Hematopoietic multipotent progenitor cell treated with erythropoietin and hydrocortisone succinate and interleukin-3 and kit ligand, for 8 days (in vitro differentiated cells): ENCODE measurements around the gene FAM153A.
A peak's percentile ranks its signal among the peaks of the same experiment; 100 is the strongest.
"Not testable (repeated sequence)": the region's sequence is repeated elsewhere in the genome, so short reads cannot be mapped to it uniquely, and the experiment has no call there.

Source experiments
- DNase-seq: peaks from one replicate; pipeline ENCODE4 v3.0.0-alpha.2; 2015

Gene FAM153A

DNA sequence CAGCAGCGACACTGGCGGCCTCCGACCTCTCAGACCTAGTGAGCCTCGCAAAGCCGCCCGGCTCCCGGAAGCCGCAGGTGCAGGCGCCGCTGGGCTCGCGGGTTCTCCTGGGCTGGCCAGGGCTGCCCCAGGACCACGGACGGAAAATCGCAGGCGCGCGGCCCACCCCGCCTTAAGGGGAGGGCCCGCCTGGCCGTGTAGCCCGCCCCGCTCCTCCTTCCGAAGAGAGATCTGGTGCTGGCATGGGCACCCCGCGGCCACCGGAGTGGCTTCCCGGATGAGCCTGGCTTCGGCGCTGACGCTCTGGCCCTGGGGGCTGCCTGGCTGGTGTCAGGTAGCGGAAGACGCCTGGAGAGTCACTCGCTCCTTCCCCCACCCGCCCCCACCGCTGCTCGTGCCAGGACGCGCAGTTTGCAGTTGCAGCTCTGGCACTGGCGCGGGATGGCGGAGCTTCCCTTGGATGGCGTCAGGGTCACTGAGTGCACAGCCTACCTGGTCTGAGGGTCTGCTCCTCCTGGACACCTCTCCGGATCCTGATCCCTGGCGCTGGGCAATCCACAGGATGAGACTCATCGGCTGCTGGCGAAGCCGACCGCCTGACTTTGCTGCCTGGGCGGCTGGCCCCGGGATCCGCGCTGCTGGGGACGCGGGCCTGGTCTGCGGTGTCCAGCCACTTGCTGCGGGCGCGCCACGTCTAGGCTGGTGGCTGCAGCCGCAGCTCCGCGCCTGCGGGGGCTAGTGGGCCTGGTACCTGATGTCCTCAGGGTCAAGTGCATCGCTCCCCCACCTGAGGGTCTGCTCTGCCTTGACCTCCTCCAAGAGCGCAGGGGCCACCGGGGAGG, at the start of gene FAM153A:
Gene FAM153A (minus strand): TSS at position 108 of the 842 bp plus-strand sequence.
- not testable (repeated sequence) for DNase-seq

DNA sequence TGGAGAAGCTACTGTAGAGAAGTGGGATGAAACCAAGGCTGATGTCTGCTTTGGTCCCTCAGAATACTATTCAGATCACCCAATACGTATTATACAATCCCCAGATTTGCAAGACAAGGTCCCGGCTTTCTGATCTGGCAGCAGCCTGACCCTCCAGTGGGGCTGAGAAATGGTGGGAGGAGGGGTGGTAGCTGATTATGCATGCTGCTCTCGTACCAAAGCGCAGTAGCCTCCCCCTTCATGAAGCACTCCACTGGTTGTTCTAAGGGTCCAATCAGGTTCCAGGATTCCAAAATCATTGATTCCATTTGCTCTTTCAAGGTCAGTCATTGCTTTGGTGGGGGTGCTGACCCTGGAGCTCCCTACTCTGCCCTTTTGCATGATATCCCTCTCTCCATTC, 49.6 kb upstream of the FAM153A start:
- not testable (repeated sequence) for DNase-seq

DNA sequence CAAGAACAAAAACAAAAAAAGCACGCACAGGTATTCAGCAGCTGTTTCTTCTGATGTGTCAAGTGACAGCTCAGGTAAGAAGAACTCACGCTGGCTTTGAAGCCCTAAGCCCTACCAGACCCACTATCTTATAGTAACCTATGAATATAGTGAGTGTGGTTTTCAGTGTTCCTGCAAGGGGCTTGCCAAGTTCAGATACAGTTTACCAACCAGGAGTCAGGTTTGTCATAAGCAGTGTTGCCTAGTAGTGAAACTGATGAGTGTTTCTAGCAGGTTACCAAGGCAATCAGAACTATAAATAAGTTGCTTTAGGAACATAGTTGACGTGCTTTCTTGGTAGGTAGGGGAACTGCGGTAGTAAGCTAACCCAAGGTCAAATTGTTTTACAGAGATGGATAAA, 43.4 kb upstream of the FAM153A start:
- not testable (repeated sequence) for DNase-seq

DNA sequence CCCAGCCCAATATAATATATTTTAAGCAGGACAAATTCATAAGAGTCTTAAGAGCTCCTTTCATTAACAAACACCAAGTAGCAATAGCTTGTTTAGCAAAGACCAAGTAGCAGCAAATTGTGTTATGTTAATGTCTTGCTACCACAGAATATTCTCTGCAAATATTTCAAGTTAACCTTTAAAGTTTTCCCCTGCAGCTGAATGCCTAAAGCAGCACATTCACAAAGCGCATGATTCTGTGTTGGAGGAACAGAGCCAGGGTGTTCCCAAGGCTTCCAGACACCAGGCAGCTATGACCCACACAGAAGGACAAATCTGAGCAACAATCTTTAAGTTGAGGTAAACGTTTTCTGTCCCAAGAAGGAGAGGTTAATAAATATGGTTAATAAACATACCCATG, 42.1 kb upstream of the FAM153A start:
- DNase-seq = not testable (repeated sequence)

DNA sequence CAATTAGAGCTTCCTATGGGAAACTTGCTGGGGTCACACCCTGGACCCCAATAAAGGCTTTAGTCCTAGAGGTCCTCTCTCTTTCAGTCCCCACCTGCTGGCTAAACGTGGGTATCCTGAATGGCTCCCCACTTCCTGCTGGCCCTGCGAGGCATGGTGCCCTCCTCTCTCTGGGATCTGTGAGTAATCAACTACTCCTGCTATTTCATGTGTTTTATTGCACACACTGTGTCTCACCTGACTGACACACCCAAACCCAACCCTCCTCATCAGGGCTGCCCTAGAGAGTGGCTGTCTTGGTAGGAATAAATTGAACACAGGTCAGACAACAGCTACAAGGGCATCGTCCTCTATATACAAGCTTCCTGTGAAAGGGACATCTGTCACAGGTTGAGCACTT, 39.8 kb upstream of the FAM153A start:
- not testable (repeated sequence) for DNase-seq

DNA sequence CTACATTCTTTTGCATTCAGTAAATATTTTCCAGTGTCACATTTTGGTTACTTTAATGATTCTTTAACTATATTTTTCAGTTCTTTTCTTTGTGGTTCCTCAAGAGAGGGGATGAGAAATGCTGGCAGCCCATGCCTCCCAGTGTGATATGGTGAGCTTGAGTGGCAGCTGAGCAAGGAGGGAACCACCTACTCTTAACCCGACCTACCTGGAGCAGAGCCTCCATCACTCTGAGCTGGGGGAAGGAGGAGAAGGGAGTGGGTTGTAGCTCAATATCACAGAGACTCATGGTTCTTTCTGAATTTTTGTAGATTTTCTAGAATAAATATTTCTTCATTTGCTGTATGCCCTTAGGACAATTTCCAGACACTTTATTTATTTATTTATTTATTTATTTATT, 37.0 kb upstream of the FAM153A start:
- not testable (repeated sequence) for DNase-seq

DNA sequence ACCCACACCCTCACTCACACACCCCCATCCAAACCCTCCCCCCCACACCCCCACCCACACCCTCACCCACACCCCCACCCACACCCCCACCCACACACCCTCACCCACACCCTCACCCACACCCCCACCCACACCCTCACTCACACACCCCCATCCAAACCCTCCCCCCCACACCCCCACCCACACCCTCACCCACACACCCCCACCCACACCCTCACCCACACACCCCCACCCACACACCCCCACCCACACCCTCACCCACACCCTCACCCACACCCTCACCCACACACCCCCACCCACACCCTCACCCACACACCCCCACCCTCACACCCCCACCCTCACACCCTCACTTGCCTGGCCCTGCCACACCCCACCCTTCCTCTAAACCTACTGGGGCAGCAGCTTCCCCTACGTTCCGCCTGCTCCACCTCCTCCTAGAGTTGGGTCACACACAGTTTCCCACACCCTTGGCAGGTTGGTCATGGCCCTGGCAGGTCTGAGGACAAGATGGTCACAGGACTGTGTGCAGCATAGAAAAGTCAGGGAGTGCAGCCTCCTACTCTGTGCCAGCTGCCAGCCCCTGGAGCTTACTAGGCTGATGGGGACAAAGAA, 30.2 kb upstream of the FAM153A start:
- DNase-seq = not testable (repeated sequence)

DNA sequence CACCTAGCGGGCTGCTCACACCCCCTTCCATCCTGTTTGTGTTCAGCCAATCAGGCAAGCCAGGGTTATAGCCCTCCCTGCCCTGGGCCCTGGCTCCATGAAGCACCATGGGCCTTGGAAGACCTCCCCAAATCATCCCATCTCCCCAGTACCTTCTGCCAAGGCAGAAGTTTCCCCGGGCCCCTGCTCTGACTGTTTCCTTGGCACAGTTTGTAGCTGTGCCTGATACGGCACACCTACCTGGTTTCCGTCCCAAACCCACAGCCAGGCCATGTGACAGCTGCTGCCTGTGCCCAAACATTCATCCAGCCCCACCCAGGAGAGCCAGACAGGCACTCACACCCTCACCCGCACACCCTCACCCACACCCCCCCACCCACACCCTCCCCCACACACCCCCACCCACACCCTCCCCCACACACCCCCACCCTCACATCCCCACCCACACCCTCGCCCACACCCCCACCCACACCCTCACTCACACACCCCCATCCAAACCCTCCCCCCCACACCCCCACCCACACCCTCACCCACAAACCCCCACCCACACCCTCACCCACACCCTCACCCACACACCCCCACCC, 29.6 kb upstream of the FAM153A start:
- not testable (repeated sequence) for DNase-seq

DNA sequence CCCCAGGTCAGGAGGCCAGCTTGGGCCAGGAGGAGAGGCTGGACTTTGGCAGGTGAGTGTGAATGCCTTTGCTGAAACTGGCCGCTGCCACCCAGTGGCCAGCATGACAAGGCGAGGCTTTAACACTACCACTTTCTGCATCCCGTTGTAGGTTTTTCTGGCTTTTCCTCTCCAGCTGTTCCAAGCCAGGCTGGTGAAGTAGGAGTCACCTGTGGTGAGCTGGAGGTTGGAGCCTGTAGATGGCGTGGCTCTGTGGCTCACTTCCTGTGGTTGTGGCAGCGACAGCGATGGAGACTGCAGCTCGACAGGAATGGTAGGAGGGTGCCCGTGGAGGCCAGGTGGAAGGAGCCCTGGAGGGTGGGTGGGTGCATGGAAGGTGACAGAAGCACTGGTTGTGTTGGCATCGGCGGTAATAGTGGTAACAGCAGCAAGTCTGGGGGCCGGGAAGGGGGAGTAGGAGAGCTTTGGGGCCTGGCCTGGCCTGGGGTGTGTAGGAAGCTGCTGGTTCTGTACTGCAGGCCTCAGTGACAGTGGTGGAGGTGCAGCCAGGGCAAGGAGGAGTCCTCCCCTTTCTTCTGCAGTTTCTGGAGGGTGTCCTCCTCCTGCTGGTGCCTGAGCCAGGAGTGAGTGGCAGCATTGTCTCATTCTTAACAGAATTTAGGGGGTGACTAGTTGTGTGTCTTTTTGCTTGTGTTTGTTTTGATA, 26.7 kb upstream of the FAM153A start:
- not testable (repeated sequence) for DNase-seq

DNA sequence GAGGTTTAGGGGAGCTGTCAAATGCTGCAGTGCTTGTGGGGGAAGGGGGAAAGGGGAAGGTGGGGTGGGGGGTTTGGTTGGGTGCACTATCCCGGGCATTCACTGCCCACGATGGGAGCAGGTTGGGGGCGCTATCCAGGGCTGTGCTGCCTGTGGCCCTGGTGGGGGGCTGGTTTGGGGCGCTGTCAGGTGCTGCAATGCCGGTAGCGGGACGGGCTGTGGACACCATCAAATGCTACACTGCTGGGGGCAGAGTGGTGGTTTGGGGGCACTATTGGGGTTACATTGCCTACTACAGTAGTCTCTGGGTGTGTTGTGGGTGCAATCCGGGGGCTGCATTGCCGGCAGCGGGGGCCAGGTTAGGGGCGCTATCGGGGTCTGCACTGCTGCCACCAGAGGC, 25.7 kb upstream of the FAM153A start:
- DNase-seq = not testable (repeated sequence)

DNA sequence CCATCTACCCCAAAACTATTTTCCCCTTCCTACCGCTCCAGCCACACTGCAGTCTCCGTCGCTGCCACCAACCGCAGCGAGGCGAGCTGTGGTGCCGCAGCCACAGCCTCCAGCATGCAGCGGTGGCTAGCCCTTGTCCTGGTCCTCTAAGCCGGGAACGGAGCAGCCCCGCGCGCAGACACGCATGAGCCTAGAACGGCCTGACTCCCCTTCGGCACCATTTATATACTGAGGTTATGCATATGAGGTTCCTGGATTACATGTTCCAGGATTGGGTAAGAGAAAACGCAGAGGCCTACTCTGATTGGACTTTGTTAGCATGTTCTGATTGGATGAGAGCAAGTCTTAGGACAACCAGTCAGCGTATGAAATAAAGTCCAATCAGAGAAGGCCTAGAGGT, 24.6 kb upstream of the FAM153A start:
- not testable (repeated sequence) for DNase-seq

DNA sequence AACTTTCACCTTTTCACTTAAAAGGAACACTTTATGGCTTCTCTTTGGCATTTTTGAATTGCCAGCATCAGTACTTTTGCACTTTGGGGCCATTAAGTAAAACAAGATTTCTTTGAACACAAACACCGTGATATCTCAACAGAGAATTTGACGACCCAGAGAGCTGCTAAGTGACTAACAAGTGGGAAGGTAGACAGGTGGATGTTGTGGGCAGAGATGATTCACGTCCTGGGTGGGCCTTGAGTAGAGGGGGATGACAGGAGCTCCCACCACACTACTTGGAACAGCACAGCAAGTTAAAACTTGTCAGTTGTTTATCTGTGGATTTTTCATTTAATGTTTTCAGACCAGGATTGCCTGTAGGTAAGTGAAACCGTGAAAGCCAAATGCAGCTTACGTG, 18.7 kb upstream of the FAM153A start:
- not testable (repeated sequence) for DNase-seq

DNA sequence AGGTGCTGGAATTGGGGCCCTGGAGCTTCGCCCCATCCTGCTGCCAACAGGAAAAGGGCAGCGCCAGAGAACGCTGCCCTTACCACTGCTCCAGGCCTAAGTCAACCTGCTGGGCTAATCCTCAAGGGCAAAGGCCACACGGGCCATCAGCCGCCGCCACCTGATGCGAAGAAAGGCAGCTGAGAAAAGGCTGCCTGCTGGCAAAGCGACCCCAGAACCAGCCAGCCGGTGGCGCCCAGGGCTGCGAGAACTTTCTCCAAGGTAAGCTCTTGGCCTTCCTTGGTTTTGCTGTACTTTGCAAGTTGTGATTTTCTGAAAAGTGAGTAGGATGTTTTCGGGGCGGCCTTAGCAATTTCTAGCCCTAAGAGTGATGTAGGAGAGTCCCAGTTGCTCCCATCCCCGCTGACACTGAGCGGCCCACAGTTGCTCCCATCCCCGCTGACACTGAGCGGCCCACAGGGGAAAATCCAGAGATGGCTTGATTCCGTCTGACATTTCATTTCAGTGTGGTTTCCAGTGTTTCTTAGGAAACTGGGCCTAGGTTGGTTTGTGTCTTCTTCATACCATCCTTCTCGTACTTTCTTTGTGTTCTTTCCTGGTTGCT, 15.6 kb upstream of the FAM153A start:
- DNase-seq = not testable (repeated sequence)

DNA sequence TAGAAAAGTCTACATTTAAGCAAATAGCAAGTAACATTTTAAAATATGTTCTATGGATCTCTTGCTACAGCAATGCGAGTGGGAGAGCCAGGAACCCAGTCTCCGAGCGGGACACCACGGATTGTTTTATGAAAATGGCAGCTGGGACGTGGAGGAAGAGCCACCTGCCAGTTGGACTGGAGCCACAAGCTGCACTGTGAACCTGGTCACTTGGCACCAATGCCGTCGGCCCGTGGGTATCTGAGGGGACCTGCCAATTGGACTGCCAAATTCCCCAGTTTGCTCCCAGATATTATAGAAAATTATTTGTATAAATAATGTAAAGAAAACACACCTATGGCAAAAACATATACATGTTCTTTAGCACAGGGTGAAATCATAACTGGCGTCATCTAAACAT, 10.6 kb upstream of the FAM153A start:
- not testable (repeated sequence) for DNase-seq

DNA sequence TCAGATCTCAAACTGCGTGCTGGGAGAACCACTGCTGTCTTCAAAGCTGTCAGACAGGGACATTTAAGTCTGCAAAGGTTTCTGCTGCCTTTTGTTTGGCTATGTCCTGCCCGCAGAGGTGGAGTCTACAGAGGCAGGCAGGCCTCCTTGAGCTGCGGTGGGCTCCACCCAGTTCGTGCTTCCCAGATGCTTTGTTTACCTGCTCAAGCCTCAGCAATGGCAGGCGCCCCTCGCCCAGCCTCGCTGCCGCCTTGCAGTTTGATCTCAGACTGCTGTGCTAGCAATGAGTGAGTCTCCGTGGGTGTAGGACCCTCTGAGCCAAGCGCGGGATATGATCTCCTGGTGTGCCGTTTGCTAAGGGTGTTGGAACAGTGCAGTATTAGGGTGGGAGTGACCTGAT, 8.9 kb upstream of the FAM153A start:
- not testable (repeated sequence) for DNase-seq

DNA sequence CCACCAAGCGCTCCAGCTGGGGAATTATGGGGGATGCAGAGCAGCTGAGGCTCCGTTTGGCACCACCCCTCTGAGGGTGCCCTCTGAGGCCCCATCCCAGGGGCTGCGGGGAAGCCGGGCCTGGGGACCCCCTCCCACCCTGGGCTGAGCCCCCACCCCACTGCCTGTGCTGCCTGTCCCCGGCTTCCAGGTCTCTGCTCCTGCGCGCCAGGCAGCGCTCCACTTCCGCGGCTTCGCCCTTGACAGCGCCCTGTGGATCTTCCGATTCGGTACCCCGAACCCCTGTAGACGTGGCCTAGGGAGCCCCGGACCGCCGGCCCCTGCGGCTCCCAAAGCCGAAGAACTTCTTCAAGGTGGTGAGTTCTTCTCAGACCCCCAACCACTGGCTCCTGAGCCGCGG, 530 bp downstream of the FAM153A start:
- not testable (repeated sequence) for DNase-seq

DNA sequence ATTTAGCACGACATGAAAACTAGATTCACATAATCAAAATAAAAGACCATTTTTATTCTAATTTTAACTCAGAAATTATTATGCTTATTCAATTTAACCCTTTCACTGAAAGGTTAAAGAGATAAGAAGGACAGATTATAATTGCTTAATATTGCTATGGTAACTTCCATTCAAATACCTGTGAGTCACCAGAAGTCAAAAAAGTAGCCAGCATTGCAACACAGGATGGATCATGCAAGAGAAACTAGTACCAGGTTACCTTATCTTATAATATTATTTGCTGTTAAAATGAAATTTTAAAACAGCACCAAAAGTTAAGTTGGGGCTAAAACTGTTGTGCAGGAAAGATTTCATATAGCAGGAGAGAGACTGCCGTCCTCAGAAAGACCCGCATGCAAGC, 11.5 kb downstream of the FAM153A start:
- not testable (repeated sequence) for DNase-seq

DNA sequence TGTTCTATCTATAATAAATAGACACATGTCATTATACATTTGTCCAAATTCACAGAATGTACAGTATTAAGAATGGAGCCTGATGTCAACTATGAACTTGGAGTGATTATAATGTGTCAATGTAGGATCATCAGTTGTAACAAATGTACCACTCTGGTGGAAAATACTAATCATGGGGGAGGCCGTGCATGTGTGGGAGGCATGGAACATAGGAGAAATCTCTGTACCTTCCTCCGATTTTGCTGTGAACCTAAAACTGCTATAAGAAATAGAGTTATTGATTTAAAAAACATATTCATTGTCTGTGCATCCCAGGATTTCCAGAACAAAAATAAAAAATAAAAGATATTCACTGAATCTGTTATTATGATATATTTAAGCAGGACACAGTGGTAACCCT, 12.1 kb downstream of the FAM153A start:
- DNase-seq = not testable (repeated sequence)

DNA sequence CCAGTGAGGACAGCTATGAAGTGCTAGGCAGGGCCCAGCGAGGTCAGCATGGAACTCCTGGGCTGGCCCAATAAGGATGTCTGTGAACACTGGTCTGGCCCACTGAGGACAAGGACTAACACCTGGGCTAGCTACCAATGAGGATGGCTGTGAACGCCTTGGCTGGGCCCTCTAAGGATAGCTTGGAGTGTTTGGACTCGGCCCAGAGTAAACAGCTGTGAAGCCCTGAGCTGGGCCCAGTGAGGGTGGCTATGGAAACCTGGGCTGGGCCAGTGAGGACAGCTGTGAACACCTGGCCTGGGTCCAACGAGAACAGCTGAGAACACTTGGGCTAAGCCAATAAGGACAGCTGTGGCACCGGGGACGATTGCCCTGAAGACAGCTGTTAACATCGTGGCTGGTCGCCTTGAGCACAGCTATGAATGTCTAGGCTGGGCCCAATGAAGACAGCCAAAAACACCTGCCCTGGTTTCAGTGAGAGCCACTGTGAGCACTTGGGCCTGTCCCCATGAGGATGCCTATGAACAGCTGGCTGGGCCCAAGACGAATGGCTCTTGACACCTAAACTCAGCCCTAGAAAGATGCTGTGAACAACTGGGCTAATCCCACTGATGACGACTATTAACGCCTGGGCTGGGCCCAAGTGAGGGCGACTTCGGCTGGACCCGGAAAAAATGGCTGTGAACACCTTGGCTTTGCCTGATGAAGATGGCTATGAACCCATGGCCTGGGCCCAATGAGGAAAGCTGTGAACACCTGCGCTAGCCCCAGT, 18.8 kb downstream of the FAM153A start:
- not testable (repeated sequence) for DNase-seq

DNA sequence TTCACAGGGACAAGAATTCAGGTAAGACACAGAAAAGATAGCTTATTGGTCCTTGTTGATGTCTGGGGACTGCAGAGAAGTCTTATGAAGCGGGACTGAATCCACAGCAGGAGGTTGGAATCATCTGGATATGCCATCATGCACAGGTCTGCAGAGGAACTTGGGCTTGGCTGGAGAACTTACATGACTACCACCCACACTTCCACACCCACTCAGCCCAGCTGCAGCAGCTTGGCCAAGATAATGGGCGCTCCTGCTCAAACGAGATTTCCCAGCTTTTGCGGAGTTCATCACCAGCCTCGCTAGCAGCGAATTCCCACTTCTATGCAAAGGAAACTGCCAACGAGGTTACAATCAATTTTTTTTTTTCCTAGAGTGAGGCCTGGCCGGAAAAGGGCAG, 21.7 kb downstream of the FAM153A start:
- DNase-seq = peak; percentile 3

DNA sequence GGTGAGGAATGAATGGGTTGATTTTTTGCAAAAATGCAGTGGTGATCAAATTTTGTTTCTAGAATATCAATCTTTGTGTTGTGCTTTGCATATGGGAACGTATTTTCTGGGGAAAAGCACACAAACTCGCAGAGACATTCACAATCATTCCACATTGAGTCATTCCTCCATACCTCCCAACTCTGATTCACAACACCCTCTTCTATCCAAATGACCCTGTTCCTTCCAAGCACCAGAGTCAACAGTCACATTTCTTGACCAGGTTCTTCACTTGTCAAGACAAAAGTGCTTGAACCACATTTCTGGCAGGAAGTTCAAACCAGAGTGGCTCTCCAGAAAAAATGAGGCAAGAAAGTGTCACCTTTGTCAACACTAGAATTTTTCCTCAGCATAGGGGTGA, 35.3 kb downstream of the FAM153A start:
- not testable (repeated sequence) for DNase-seq

DNA sequence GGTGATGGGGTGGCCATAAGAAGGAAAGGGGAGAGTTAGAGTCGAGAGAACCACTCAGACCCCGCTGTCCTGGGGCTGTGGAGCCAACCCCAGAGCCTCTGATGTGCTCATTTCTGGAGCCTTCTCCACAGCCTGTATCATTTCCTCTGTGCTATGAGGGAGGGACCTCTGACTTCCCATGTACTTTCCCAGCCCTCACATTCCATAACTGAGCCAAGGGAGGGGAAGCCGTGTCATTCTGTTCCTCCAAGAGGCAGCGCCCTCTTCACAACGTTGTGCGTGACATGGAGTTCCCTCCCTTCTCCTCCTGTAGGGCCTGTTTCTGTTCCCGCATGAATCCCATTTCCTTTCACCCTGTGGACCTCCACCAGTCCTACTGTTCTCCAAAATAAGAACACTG, 57.8 kb downstream of the FAM153A start:
- DNase-seq = not testable (repeated sequence)
